Activated naive CD4-positive, alpha-beta T cell treated with Interleukin-2 at 50 U/mL for 16 hours (primary cell): ENCODE measurements around the gene ETFBKMT.
"Not testable (repeated sequence)": the region's sequence is repeated elsewhere in the genome, so short reads cannot be mapped to it uniquely, and the experiment has no call there.

Experiments
- DNase-seq: peaks from one replicate; pipeline ENCODE4 v3.0.0-alpha.2; 2020

ETFBKMT gene

DNA sequence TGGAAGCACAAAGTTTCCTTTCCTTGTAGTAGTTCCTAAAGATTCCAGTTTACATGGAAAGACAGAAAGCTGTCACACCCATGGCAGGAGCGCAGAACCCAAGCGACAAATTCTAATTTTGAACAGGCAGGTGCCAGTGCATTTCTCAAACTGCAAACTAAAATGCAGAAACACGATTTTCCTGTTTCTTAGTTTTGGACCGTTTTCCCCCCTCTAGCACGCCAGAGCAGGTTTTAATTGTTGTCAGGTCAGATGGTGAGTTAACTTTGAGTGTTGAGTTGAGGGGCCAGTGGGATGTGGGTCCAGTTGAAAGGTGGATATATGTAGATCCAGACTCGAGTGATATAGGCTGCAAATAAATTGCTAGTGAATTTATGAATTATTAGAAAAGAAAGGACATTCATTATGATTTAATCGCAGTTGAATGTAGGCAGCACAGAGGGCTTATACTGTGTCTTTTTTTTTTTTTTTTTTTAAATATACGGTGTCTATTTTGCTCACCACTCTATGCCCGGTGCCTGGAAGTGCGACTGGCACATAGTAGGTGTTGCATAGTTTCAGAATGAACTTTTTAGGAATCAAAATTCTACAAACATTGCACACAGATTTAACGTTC lies 909 bp upstream of the ETFBKMT start:
- no peak for DNase-seq

GRCh38 chr12:31662176-31662849 lies 2.8 kb downstream of the ETFBKMT start:
- no peak for DNase-seq

- DNase-seq = no peak
These were observed 4.1 kb downstream of the ETFBKMT start for GRCh38 chr12:31663576-31663975.

GRCh38 chr12:31664038-31664437 lies 4.5 kb downstream of the ETFBKMT start:
- DNase-seq = no peak

DNA sequence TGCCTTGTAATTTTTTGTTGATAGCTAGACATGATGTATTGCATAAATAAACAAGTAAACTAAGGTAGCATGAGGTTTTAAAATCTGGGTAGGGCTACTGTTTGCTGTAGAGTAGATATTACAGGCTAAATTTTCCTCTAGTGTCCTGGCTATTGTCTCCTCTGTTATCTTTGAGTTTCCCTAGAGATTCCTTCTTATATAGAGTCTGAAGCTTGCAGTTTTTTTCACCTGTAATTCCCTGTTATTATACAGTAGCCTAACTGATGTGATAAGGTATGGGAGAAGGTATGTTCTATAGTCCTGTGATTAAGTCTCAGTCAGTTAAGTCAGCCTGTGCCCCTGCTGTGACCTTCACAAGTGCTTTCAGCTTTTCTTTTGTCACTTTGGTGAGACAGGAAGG lies 9.5 kb downstream of the ETFBKMT start:
- DNase-seq = no peak

DNA sequence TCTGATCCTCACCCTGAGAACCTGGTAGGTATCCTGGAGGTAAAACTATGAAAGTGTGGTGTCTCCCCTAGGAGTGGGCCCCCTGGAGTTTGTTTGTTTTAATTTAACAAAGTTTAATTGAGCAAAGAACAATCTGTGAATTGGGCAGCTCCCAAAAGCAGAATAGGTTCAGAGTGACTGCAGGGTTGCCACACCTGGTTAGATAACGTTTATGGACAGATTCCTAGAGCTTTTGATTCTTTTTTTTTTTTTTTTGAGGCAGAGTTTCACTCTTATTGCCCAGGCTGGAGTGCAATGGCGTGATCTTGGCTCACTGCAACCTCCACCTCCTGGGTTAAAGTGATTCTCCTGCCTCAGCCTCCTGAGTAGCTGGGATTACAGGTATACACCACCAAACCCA lies 10.1 kb downstream of the ETFBKMT start:
- DNase-seq = not testable (repeated sequence)

DNA sequence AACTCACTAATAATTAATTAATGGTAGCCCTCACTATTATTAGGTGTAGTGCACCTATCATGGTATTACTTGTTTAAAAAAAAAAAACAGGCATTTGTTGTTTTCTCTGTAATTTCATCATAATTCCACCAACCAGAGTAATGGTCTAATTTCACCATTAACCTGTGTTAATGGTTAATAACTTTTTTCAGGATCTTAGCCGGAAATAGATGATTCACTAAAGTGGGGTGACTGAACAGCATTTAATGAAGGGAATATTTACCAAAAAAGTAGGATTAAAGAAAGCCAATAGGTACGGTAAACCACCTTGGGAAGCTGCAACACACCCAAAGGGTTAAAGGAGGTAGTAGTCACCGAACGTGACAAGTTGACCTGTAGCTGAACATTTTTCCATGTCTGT lies 13.0 kb downstream of the ETFBKMT start:
- DNase-seq = no peak

DNA sequence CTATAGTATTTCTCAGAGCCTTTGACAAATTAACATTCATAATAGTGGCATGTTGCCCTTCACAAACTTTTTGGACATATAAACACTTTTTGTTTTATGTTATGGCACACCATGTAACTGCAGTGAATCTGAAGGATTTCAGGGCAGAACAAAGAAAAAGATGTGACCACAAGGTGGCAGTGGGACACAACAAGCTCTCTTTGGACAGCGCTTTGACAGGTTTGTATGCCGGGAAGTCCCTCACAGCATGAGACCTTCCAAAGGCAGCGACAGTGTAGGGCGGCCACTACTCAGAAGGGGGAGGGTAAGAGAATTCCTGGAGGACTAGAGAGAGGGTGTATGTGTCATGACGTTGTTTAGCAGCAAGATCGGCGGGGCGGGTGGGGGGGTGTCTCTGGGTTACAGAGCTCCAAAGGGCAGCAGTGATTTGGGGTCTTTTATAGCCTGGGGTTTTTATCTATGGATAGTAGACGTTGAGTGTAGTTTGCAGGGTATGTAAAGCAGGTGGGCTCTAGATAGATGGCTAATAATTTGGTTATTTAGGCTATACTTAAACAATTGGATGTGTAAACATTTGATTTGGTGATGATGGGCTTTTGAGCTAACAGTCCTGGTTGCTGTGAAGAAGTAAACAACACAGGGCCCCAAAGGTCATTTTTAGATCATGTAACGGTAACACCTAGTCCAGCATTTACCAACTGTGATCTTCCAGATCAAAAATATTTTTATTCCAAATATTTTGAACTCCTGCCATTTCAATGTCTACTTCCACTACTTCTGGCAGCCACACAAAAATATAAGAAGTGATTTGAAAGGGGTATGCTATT lies 22.9 kb downstream of the ETFBKMT start:
- DNase-seq = peak; percentile 69

GRCh38 chr12:31685801-31686200 lies 26.3 kb downstream of the ETFBKMT start:
- DNase-seq = no peak

DNA sequence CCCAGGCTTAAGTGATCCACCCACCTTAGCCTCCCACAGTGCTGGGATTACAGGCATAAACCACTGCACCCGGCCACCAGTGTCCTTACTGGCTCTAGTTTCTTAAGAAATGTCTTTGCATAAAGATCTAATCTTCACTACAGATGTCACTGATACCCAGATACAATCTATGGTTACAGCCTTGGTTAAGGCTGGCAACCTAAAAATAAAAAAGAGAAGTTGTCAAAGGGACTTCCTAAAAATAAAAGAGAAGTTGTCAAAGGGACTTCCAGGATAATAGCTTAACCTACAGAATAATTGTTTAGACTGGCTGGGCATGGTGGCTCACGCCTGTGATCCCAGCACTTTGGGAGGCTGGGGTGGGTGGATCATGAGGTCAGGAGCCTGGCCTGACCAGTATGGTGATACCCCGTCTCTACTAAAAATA lies 27.6 kb downstream of the ETFBKMT start:
- DNase-seq = no peak

DNA sequence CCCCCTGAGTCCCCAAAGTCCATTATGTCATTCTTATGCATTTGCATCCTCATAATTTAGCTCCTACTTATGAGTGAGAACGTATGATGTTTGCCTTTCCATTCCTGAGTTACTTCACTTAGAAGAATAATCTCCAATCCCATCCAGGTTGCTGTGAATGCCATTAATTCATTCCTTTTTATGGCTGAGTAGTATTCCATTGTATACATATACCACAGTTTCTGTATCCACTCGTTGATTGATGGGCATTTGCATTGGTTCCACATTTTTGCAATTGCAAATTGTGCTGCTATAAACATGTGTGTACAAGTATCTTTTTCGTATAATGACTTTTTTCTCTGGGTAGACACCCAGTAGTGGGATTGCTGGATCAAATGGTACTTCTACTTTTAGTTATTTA lies 30.4 kb downstream of the ETFBKMT start:
- DNase-seq = not testable (repeated sequence)

DNA sequence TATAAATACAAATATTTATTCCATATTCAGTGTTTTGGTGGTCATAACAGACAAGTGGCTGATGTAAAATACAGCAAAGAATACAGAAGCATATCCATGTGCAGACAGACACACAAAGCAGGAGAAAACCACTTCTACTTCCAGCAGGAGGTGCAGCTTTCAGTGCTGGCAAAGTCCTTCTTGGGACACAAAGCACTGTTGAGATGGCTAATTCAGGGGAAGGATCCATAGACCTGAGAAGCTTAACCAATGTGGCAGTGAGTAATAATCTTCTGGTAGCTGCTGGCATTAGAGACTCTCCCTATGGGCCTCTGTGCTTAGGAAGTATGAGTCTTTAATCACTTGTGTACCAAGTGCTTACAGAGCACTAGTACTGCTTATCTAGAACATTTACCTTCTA lies 42.6 kb downstream of the ETFBKMT start:
- no peak for DNase-seq

GRCh38 chr12:31705621-31706020 lies 46.1 kb downstream of the ETFBKMT start:
- DNase-seq = no peak

DNA sequence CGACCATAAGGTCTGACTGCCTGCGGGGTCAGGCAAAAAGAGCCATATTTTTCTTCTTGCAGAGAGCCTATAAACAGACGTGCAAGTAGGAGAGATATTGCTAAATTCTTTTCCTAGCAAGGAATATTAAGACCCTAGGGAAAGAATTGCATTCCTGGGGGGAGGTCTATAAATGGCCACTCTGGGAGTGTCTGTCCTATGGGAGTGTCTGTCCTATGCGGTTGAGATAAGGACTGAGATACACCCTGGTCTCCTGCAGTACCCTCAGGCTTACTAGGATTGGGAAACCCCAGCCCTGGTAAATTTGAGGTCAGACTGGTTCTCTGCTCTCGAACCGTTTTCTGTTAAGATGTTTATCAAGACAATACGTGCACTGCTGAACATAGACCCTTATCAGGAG lies 48.6 kb downstream of the ETFBKMT start:
- DNase-seq = not testable (repeated sequence)

DNA sequence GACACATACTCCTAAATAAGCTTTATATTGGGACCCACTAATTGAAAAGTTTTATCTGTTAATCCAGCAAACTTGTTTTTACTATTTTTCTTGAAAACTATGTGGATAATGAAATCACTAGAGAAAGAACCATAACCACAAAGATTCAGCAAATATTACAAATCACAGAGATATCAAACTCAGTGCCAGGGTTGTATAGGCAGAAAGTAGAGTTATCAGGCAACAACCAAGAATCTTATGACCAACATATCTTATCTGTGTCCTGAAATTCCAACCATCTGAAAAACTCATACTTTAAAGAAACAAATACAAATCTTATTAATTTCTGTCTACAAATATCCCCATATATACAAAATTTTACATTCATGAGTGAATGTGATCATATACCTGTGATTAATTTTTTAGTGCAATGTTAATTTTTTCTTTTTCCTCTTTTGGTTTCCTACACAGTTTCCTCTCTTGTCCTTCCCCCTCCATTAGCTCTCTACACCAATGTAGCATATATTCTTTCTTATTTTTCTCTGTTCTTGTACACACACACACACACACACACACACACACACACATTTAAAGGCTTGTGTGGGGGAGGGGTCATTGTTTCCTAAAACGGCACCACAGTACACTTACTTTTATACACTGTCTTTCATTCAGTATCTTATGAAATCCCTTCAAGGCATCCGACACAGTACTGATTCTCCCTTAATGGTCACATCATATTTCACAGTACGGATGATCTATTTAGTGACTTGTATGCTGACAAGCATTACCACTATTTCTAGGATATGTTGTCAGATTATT lies 50.7 kb downstream of the ETFBKMT start:
- no peak for DNase-seq

DNA sequence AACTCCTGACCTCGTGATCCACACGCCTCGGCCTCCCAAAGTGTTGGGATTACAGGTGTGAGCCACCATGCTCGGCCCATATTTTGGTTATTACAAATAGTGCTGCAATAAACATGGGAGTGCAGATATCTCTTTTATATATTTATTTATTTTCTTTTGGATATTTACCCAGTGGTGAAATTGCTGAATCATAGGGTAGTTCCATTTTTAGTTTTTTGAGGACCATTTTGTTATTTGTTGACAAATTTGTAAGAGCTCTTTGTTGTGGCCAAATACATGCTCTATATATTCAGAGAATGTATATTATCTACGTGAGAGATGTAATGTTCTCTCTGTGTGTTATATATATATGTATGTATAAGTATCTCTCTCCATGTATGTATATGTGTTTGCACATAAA lies 53.4 kb downstream of the ETFBKMT start:
- no peak for DNase-seq

DNA sequence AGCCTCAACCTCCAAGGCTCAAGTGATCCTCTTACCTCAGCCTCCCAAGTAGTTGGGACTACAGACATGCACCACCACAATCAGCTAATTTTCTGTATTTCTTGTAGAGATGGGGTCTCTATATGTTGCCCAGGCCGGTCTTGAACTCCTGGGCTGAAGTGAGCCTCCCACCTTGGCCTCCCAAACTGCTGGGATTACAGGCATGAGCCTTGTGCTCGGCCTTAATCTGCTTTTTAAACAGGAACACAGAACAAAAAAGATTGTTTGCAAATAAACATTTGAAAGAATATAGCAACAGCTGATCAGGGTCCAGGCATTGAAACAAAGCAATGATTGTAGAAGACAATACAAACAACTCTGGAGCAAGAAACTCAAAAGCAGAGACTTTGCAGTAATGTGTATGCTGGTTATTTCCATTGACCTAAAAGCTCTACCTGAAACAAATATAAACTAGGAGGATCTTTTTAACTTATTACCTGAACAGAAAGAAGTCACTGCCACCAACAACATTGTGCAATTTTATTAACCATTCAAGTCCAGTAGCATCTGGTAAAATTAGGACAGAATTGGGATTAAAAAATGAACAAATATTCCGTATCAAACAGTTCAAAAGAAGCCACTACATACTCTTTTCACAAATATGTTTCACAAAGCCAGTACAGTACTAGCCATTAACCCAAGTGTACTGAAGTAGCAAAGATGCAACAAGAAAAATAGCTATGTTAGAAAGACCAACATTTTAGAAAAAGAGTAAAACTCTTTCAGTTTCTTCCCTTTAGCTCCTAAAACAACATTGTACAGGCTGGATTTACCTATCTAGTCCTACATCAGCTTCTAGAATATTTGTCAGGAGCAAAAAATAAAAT lies 55.2 kb downstream of the ETFBKMT start:
- no peak for DNase-seq

- no peak for DNase-seq
These were observed 55.9 kb downstream of the ETFBKMT start for GRCh38 chr12:31715283-31715825.

DNA sequence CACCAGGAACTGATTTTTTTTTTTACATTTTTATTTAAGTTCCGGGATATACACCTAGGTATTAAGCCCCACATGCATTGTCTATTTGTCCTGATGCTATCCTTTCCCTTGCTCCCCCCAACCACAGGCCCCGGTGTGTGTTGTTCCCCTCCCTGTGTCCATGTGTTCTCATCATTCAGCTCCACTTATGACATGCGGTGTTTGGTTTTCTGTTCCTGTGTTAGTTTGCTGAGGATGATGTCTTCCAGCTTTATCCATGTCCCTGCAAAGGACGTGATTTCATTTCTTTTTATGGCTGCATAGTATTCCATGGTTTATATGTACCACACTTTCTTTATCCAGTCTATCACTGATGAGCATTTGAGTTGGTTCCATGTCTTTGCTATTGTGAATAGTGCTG lies 57.5 kb downstream of the ETFBKMT start:
- DNase-seq = not testable (repeated sequence)

GRCh38 chr12:31718542-31719198 lies 59.2 kb downstream of the ETFBKMT start:
- DNase-seq = not testable (repeated sequence)

DNA sequence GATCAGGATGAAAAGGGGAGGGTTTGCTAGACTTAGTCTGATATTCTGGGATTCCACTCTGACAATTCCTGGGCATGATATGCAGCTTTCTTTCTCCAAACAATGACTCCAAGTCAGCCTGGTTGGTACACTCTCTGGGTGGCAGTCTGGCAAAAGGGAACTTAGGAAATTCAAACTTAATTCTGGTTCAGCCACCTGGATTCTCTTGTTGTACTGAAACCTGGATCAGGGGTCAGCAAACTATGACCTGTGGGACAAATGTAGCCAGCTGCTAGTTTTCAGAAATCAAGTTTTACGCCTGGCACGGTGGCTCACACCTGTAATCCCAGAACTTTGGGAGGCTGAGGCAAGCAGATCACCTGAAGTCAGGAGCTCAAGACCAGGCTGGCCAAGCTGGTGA lies 63.1 kb downstream of the ETFBKMT start:
- no peak for DNase-seq
